Embryonic facial prominence (tissue), 1 donor: ENCODE data around the gene EFCAB5.
"Not testable (repeated sequence)": the region's sequence is repeated elsewhere in the genome, so short reads cannot be mapped to it uniquely, and the experiment has no call there.

Experiments
- DNase-seq: peaks from one replicate; pipeline ENCODE4 v3.0.0-alpha.2; 2016; ENCODE audit errors: extremely low spot score

Gene EFCAB5

GRCh38 chr17:29935909-29936308 lies 5.5 kb upstream of the EFCAB5 start:
- not testable (repeated sequence) for DNase-seq

DNA sequence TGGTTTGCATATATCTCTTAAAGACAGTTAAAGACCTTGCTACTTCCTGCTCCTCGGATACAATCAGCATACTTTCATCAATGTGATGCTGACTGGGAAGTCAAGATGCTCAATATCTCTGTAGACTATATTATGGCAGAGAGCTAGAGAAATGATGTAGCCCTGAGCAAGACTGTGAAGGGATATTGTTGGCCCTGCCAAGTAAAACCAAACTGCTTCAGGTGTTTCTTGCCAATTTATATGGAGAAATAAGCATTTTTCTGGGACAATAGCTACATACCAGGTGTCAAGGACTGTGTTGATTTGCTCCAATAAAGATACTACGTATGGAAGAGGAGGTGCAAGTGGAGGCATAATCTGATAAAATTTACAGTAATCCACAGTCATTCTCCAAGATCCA lies 4.7 kb upstream of the EFCAB5 start:
- no peak for DNase-seq

- DNase-seq, result no peak
Observed at GRCh38 chr17:29945281-29945680, 3.8 kb downstream of the EFCAB5 start.

DNA sequence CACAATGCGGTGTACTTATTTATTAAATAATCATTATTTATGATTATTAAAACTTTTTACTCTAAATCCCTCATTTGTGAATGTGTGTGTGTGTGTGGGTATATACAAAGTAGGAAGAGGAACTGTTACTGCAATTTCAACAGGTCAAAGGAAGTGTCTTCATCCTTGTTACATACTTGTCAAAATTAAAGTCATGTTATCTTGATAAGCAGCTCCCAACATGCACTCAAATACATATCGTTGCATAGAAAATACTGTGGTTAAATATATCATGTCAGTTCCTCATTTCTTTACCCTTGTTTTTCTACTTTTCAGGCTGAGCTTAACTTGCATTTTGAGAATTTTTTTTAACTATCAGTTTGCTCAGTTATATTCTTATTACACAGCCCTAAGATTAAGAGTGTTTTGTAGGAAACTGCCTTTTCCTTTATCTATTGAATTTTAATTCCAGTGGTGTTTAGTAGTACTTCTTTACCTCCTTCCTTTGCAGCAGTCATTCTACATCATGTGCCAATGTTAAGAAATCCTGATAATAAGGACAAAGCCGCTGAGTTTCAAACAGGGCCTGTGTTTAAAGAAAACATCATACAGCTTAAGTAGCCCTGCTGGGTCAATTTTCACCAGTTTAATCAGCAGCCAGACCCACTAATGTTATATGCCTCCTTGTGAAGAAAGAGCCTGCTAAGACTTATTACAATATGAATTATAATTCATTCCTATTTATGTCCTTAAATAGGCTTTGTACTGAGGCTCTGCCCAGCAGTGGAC lies 7.2 kb downstream of the EFCAB5 start:
- DNase-seq, result no peak

- no peak for DNase-seq
Observed at GRCh38 chr17:29949696-29950095, 8.3 kb downstream of the EFCAB5 start.

- no peak for DNase-seq
Observed at GRCh38 chr17:29954405-29954804, 13.0 kb downstream of the EFCAB5 start.

- no peak for DNase-seq
Observed at GRCh38 chr17:29956225-29956624, 14.8 kb downstream of the EFCAB5 start.

DNA sequence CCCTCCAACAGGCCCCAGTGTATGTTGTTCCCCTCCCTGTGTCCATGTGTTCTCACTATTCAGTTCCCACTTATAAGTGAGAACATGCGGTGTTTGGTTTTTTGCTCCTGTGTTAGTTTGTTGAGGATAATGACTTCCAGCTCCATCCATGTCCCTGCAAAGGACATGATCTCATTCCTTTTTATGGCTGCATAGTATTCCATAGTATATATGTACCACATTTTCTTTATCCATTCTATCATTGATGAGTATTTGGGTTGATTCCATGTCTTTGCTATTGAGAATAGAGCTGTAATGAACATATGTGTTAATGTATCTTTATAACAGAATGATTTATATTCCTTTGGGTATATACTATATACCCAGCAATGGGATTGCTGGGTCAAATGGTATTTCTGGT lies 16.1 kb downstream of the EFCAB5 start:
- not testable (repeated sequence) for DNase-seq

DNA sequence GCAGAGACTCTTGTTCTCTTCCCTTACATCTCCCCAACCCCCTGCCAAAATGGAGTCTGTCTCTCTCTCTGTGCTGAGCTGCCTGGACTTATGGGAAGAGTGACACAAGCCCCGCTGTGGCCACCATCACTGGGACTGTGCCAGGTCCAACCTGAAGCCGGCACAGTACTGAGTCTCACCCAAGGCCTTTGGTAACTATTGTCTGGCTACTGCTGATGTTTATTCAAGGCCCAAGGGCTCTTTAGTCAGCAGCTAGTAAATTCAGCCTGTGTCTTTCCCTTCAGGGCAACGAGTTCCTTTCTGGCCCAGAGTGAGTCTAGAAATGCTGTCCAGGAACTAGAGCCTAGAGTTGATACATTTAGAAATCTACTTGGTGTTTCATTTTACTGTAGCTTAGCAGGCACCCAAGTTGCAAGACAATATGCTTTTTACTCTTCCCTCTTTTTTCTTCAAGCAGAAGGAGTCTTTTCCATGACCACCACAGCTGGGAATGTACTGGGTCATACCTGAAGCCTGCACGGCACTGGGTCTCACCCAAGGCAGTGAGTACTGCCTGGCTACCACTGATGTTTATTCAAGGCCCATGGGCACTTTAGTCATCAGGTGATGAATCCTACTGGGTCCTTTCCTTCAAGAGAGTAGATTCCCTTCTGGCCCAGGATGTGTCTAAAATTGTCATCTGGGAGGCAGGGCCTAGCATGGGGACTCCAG lies 17.7 kb downstream of the EFCAB5 start:
- DNase-seq, result no peak

- DNase-seq, result no peak
Observed at GRCh38 chr17:29959658-29960337, 18.4 kb downstream of the EFCAB5 start.

GRCh38 chr17:29962656-29963055 lies 21.2 kb downstream of the EFCAB5 start:
- no peak for DNase-seq

DNA sequence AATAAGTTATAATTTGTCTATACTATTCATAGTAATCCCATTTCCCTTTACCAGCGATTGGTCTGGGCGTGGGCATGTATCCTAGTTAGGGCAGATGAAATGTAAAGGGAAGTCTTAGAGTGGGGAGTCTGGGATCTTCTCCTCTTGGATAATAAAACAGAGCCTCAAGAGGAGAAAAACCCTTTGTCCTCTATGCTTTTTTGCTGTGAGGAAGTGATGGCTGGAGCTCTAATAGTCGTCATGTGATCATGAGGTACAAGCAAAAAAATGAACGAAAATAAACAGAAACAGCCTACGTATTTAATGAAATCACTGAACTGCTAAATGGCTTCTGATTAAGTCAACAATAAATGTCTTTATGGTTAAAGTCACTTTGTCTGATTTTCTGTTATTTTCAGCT lies 26.8 kb downstream of the EFCAB5 start:
- no peak for DNase-seq

DNA sequence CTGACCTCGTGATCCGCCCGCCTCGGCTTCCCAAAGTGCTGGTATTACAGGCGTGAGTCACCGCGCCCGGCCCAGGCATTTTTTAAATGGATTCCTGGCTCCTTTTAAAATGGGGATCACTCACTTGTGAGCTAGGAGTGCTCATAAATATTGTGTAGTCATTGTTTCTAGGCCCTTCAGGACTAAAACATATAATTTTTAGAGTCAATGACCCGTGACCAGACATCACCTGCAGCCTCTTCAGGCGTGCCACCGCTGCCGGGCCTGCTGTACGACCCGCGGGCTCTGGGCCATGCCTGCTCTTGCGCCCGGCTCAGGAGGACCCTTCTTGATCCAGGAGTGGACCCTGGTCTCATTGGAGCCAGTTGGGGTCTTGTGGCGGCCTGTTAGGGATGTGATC lies 30.8 kb downstream of the EFCAB5 start:
- no peak for DNase-seq

GRCh38 chr17:29973005-29973404 lies 31.6 kb downstream of the EFCAB5 start:
- no peak for DNase-seq

DNA sequence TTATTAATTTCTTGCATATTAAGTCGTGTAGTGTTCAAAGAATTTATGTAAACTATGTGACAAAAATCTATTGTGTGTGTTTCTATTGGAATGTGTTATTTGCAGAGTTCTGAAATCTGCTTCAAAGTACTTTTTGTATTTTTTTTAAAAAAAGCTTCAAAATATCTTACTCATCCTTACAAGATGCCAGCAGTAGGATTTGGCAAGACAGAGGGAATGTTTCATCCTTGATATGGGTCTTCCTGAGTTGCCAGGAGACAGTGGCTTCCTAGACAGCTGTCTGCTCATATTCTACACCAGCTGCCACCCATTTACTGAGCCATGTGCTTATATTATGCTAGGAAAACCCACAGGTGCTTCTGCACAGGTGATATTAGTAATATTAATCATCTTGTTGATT lies 36.4 kb downstream of the EFCAB5 start:
- no peak for DNase-seq

GRCh38 chr17:29980261-29980660 lies 38.8 kb downstream of the EFCAB5 start:
- no peak for DNase-seq

- no peak for DNase-seq
Observed at GRCh38 chr17:29982991-29983653, 41.7 kb downstream of the EFCAB5 start.

GRCh38 chr17:29996458-29996857 lies 55.0 kb downstream of the EFCAB5 start:
- no peak for DNase-seq

- no peak for DNase-seq
Observed at GRCh38 chr17:30000001-30000754, 58.7 kb downstream of the EFCAB5 start.

- no peak for DNase-seq
Observed at GRCh38 chr17:30000755-30001257, 59.4 kb downstream of the EFCAB5 start.

DNA sequence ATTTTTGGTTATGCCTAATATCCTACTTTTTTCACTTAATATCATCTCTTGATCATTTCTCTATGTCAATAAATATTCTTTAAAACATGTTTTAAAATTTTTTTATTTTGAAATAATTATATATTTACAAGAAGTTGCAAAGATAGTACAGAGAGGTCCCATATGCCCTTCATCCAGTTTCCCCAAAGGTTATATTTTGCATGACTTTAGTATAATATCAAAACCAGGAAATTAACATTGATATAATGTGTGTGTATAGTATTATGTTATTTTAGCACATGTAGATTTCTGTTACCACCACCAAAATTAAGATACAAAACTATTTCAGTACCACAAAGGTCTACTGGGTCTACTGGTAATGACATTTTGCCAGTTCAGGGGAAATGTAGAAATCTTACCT lies 60.7 kb downstream of the EFCAB5 start:
- no peak for DNase-seq
